IPS-18c (cell line): ENCODE measurements around the gene SEC24C.
"Not testable (repeated sequence)": the region's sequence is repeated elsewhere in the genome, so short reads cannot be mapped to it uniquely, and the experiment has no call there.

Experiments
- H3K4me3 ChIP-seq: 2 replicates; pipeline ENCODE4 v1.7.0; 2013; ENCODE audit warnings: low read depth, mild to moderate bottlenecking, low read length, moderate library complexity; ENCODE audit not compliant: insufficient read depth
- H3K9me3 ChIP-seq: one replicate; pipeline ENCODE4 v1.6.1; 2013; ENCODE audit warnings: mild to moderate bottlenecking, low read length, moderate library complexity; ENCODE audit not compliant: control insufficient read depth, insufficient read depth

SEC24C gene

DNA sequence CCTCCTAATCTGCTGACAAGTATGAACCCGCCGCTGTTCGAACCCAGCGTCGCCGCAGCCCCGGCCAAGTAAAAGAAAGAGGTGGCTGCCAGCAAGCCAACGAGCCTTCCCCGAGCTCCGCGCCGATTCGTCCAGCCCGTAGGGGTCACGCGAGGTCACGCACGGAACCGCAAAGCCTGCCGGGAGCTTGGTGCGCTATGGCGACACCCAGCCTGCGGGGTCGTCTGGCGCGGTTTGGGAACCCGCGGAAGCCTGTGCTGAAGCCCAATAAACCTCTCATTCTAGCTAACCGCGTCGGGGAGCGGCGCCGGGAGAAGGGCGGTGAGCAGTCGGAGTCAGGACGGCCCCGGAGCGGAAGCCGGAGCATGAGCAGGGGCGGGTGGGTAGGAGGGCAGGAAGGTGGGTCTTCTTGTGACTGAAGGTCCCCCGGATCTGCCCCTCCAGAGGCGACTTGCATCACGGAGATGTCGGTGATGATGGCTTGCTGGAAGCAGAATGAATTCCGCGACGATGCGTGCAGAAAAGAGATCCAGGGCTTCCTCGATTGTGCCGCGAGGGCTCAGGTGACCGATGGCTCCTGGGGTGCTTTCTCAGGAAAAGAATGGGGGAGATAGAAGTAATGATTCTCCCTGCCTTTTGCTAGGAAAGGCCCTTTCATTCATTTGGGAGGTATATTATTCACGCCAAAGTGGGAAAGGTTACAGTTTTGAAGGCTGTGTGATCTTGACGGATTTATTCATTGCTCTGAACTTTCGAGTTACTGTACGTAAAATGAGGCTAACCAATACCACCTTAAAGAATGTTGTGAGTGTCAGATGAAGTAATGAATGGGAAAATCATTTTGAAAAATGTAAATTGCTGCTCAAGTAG is 37.9 kb downstream of the SEC24C start, which contains the start of gene CHCHD1:
Gene CHCHD1 (plus strand): TSS at position 170 of the 870 bp plus-strand sequence. CDS start 28 bp downstream, at position 198.
- Histone ChIP-seq H3K4me3 (peak within 1 kb of the TSS; percentile 91), H3K9me3 (no peaks in the 10 kb centered on the region)

- no peaks in the 10 kb centered on the region for H3K9me3 ChIP-seq
- H3K4me3 ChIP-seq = peak overlapping the region; percentile 91
These were observed 38.5 kb downstream of the SEC24C start for GRCh38 chr10:73782749-73783085.

- Histone ChIP-seq H3K4me3 (peak within 1 kb of the TSS; percentile 92), H3K9me3 (no peaks in the 10 kb centered on the region)
These were observed 41.1 kb downstream of the SEC24C start, which contains the start of gene ZSWIM8 for GRCh38 chr10:73785211-73785720. TSS of gene ZSWIM8 (plus strand) at chr10:73785606. CDS start at chr10:73785879, 273 bp downstream.

DNA sequence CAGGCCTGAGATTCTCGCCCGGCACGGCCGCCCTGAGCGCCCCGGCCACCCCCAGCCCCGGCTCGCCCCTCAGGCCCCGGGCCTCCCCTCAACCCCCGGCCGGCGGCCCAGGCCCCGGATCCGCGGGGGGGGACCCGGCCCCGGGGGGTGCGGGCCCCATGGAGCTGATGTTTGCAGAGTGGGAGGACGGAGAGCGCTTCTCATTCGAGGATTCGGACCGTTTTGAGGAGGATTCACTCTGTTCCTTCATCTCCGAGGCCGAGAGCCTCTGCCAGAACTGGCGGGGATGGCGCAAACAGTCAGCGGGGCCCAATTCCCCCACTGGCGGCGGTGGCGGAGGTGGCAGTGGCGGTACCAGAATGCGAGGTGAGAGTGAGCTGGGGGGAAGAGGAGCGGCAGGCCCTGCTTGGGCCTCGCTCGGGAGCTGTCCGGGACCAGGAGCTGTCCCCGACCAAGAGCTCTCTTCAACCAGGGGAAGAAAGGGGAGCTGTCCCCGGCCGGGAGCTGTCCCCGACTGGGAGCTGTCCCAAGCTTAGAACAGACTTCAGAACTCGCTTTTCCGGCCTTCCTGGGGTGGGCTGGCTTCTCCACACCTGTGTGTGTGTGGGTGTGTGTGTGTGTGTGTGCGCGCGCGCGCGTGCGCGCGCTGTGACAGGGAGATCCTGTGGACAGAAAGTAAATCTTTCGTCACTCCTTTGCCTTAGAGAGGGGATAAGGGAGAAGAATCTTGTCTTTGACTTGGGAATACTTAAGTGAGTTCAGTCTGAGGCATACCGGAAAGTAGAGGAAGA is 41.7 kb downstream of the SEC24C start:
- Histone ChIP-seq H3K4me3 (peak overlapping the region; percentile 92), H3K9me3 (no peaks in the 10 kb centered on the region)

- Histone ChIP-seq H3K4me3 (peak overlapping the region; percentile 92), H3K9me3 (no peaks in the 10 kb centered on the region)
These were observed 42.3 kb downstream of the SEC24C start for GRCh38 chr10:73786512-73786885.

GRCh38 chr10:73787031-73787800 is 43.0 kb downstream of the SEC24C start:
- not testable (repeated sequence) for H3K4me3 ChIP-seq, H3K9me3 ChIP-seq

GRCh38 chr10:73788864-73789658 is 44.9 kb downstream of the SEC24C start:
- no peaks in the 10 kb centered on the region for H3K9me3 ChIP-seq
- H3K4me3 ChIP-seq = no peak overlapping the region

GRCh38 chr10:73789659-73790055 is 45.5 kb downstream of the SEC24C start:
- Histone ChIP-seq H3K4me3 (no peak overlapping the region), H3K9me3 (no peaks in the 10 kb centered on the region)

GRCh38 chr10:73790886-73791625 is 46.9 kb downstream of the SEC24C start:
- no peak overlapping the region for H3K4me3 ChIP-seq
- no peaks in the 10 kb centered on the region for H3K9me3 ChIP-seq

- H3K4me3 ChIP-seq = no peak overlapping the region
These were observed 47.8 kb downstream of the SEC24C start for GRCh38 chr10:73791871-73792400.

GRCh38 chr10:73793456-73793855 is 49.3 kb downstream of the SEC24C start:
- Histone ChIP-seq H3K9me3 (no peaks in the 10 kb centered on the region), H3K4me3 (no peak overlapping the region)

More at GRCh38 chr10:73791871-73792400, 47.8 kb downstream of the SEC24C start:
- no peaks in the 10 kb centered on the region for H3K9me3 ChIP-seq

DNA sequence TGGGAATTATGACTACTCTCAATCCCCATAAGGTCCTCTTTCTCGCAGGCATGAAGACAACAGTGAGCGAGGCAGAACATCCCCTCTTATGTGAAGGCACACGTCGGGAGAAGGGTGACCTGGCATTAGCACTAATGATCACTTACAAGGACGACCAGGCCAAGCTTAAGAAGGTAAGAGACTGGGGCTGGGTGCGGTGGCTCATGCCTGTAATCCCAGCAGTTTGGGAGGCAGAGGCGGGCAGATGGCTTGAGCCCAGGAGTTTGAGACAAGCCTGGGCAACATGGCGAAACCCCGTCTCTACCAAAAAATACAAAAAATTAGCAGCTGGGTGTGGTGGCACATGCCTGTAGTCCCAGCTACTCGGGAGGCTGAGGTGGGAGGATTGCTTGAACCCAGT is 51.3 kb downstream of the SEC24C start:
- not testable (repeated sequence) for H3K9me3 ChIP-seq, H3K4me3 ChIP-seq

DNA sequence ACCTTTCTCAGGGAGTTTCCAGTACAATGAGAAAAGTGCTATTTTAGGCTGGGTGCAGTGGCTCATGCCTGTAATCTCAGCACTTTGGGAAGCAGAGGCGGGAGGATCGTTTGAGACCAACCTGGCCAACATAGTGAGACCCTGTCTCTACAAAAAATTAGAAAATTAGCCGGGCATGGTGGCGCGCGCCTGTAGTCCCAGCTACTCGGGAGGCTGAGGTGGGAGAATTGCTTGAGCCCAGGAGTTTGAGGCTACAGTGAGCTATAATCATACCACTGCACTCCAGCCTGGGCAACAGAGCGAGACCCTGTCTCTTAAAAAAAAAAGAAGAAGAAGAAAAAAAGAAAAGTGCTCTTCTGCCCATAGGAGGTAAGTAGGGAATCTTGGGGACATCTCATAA is 51.9 kb downstream of the SEC24C start:
- H3K9me3 ChIP-seq, H3K4me3 ChIP-seq: not testable (repeated sequence)

DNA sequence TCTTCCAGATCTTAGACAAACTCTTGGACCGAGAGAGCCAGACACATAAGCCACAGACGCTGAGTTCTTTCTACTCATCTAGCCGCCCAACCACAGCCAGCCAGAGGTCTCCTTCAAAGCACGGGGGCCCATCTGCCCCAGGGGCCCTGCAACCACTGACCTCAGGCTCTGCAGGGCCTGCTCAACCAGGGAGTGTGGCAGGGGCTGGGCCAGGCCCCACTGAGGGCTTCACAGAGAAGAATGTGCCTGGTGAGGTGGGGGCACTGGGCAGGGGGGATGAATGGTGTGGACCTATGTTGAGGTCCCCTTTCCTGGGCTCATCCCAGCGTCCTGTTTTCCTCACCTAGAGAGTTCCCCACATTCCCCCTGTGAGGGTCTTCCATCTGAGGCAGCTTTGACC is 52.6 kb downstream of the SEC24C start:
- H3K4me3 ChIP-seq = no peak overlapping the region

GRCh38 chr10:73797324-73798025 is 53.3 kb downstream of the SEC24C start:
- Histone ChIP-seq H3K9me3 (no peaks in the 10 kb centered on the region), H3K4me3 (no peak overlapping the region)

More for the DNA sequence above, 52.6 kb downstream of the SEC24C start:
- no peaks in the 10 kb centered on the region for H3K9me3 ChIP-seq
